DMS153 treated with DMSO at 0.1 percent for 48 hours (cell line): ENCODE measurements around the gene UFSP1.
"Not testable (repeated sequence)": the region's sequence is repeated elsewhere in the genome, so short reads cannot be mapped to it uniquely, and the experiment has no call there.

Experiments used
- DNase-seq: peaks from one replicate; lab custom pipeline; 2025; ENCODE audit not compliant: unreplicated experiment; lab: John Stamatoyannopoulos, UW

UFSP1 gene

DNA sequence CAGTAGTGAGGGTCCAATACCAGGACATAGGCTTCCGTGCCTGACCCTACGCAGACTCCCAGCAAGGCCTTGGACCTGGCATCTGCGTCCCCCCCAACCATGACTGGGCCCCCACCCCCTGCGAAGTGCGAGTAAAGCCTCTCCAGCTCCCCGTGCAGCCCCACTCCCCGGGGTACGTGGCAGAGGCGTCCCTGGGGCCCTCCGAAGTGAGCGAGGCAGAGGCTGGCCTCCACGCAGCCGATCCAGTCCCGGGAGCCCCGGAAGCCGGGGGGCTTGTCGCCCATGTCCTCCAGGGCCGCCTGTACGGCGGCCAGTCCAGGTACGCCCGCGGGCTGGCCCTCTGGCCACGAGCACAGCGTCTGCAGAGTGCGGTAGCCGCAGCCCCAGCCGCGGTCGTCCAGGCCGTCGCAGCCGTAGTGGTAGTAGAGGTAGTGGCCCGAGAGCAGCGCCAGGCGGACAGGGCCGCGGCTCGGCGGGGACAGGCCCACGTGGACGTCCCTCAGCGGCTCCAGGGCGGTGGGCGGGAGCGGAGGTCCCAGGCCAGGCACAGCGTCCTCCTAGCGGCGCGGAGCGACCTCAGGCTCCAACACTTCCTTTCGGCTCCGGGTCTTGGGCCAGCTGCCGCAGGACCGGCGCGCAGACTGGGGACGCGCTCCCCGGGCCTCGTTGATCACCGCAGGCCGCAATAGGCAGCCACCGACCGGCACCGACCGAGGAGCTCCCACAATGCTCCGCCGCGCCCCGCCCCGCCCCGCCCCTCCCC, at the start of gene UFSP1:
TSS of gene UFSP1 (minus strand) at position 728 of the 763 bp plus-strand sequence. CDS start at position 284, 444 bp downstream.
- no peak for DNase-seq

DNA sequence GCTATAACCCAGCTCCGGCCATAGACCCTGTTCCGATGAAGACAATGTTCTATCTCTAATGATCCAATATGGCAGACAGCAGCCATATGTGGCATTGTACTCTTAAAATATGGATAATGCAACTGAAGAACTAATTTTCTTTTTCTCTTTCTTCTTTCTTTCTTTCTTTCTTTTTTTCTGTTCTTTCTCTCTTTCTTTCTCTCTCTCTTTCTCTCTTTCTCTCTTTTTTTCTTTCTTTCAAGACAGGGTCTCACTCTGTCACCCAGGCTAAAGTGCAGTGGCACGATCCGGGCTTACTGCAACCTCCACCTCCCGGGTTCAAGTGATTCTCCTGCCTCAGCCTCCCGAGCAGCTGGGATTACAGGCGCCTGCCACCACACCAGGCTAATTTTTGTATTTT, 46.7 kb upstream of the UFSP1 start:
- DNase-seq, result not testable (repeated sequence)

DNA sequence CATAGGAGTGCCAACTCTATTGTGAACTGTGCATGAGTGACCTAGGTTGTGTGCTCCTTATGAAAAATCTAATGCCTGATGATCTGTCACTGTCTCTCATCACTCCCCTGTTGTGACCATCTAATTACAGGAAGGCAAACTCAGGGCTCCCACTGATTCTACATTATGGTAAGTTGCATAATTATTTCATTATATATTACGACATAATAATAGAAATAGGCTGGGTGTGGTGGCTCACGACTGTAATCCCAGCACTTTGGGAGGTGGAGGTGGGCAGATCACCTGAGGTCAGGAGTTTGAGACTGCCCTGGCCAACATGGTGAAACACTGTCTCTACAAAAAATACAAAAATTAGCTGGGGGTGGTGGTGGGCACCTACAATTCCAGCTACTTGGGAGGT, 45.9 kb upstream of the UFSP1 start:
- not testable (repeated sequence) for DNase-seq

DNA sequence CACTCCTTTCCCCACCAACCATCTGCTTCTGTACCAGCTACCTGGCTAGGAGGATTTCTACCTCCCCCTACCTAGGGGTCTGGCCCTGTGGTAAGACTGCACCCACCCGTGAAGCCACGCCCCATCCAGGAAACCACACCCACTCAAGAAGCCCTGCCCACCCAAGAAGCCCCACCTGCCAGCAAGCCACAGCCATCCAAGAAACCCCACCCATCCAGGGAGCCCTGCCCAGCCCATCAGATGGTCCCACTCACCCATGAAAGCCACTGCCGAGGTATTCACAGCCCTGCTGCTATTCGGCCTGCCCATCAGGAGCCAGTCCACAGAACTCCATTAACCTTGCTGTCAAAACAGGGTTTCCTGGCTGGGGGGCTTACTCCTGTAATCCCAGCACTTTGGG, 44.2 kb upstream of the UFSP1 start:
- no peak for DNase-seq

DNA sequence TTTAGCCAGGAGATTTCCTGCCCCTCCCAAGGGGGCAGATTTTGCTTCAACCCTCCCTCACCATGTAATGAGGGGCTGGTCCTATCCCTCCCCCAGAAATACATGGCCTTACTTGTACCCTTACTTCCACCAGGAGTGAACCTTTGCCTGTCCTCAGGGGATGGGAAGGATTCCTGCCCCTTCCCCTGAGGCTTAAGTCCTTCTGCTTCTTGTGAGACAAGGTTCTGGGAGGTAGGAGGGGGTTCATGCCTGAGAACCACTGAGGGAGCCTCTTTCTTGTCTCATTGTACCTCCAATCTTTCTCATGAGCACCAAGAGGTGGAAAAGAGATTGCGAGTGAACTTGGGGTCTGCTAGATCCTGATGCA, 40.3 kb upstream of the UFSP1 start:
- no peak for DNase-seq

DNA sequence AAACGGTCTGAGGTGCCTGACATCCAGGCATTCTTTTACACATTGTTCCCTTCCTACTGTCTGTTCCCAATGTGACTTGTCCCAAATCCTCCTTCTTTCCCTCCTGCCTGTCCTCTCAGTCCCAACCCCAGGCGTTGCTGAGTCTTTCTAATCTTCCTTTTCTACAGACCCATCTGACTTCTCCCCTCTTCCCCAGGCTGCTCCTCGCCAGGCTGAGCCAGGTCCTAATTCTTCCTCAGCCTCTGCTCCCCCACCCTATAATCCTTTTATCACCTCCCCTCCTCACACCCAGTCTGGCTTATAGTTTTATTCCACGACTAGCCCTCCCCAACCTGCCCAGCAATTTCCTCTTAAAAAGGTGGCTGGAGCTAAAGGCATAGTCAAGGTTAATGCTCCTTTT, 34.1 kb upstream of the UFSP1 start:
- DNase-seq, result not testable (repeated sequence)

DNA sequence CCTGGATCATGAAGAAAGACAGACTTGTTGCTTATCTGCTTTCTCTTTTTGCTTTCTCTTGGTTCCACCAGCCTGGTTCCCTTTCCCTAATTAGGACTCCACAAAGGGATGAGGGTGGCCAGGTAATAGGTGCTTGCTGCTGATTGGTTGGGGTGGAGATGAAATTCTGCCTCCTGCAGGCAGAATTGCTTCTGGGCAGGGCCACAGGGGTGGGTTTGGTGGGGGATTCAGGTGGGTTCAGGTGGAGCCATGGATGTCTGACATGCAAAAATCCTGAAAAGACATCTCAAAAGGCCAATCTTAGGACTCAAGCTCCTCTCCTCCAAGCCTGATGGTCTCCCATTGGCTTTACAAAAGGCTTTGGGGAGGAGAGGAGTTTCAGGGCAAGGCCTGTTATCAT, 31.5 kb upstream of the UFSP1 start:
- DNase-seq, result no peak

DNA sequence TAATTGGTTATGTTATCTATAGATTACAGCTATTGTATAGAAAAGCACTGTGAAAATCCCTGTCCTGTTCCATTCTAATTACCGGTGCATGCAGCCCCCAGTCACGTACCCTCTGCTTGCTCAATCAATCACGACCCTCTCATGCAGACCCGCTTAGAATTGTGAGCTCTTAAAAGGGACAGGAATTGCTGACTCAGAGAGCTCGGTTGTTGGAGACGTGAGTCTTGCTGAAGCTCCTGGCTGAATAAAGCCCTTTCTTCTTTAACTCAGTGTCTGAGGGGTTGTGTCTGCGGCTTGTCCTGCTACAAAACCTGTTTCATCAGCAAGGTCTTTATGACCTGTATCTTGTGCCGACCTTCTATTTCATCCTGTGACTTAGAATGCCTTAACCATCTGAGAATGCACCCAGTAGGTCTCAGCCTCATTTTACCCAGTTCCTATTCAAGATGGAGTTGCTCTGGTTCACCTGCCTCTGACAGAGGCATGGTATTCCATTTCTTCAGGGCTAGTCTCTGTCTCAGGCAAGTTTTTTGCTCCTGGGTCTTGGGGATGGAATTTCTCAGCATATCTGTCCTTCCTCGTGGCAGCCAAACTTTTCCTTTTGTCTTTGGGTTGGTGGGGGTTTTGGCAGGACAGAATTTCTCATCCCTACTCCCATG, 30.4 kb upstream of the UFSP1 start:
- not testable (repeated sequence) for DNase-seq

DNA sequence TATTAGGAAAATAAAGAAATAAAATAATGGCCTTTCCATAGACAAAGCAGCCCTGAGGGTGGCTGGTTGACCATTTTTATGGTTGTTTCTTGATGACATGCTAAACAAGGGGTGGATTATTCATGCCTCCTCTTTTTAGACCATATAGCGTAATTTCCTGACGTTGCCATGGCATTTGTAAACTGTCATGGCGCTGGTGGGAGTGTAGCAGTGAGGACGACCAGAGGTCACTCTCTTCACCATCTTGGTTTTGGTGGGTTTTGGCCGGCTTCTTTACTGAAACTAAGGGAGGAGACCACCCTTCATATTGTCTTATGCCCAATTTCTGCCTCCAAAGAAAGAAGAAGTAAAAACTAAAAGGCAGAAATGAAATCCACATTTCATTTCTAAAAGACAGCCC, 29.8 kb upstream of the UFSP1 start:
- DNase-seq, result not testable (repeated sequence)

DNA sequence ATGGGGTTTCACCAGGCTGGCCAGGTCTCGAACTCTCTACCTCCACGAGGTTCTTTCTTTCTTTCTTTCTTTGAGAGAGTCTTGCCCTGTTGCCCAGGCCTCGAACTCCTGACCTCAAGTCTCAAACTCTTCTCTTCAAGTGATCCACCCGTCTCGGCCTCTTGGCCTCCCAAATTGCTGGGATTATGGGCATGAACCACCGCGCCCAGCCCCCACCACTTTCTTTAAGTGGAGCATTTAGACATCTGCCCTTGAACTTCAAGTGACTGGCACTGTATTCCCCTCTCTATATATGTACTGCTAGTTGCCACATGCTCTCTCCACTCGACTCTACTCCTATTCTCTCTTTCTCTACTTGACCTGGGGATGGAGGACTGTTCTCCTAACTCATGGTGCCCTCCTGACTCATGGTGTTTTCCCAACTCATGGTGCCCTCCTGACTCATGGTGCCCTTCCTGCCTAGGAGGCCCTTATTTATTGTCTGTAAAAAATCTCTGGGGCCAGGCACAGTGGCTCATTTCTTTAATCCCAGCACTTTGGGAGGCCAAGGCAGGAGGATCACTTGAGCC, 25.4 kb upstream of the UFSP1 start:
- no peak for DNase-seq

DNA sequence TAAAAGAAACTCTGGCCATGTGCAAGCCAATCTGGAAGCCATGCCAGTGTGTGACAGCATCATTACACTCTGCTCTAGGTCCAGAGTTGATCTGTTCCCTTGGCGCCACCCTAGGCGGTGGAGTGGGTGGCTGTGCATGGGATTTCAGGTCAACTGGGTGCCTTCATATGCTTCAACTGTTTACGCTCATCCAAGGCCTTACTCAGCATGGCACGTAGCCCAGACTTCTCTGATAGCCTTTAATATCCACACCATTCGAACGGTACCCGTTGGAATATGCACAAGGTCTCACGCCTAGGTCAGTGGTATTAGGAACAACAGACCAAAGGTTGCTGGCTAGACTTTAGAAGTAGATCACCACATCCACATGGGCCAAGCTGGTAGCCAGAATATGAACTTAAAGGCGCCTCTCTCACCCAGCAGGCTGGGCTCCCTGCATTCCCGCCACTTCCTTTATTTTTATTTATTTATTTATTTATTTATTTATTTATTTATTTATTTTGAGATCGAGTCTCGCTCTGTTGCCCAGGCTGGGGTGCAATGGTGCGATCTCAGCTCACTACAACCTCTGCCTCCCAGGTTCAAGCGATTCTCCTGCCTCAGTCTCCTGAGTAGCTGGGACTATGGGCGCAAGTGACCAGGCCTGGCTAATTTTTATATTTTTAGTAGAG, 24.8 kb upstream of the UFSP1 start:
- no peak for DNase-seq

DNA sequence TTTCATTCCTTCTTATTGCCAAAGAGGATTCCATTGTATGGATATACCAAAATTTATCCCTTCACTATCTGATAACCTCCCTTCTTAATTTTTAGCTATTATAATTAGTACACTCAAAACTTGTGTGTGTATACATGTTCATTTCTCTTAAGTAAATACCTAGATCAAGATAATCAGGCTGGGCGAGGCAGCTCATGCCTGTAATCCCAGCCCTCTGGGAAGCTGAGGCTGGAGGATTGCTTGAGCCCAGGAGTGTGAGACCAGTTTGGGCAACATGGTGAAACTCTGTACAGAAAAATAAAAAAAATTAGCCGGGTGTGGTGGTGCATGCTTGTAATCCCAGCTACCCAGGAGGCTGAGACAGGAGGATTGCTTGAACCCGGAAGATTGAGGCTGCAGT, 22.0 kb upstream of the UFSP1 start:
- DNase-seq, result no peak

DNA sequence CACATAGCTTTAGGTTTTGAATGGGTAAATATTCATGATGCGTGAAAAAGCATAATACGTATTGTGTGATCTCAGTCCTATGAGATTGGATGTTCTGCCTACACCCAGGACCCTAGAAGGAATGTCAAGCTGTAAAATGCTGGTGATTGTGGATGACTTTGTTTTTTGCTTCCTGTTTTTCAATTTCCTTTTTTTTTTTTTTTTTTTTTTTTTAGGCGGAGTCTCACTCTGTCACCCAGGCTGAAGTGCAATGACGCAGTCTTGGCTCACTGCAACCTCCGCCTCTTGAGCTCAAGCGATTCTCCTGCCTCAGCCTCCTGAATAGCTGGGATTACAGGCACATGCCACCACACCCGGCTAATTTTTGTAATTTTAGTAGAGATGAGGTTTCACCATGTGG, 20.9 kb upstream of the UFSP1 start:
- not testable (repeated sequence) for DNase-seq

DNA sequence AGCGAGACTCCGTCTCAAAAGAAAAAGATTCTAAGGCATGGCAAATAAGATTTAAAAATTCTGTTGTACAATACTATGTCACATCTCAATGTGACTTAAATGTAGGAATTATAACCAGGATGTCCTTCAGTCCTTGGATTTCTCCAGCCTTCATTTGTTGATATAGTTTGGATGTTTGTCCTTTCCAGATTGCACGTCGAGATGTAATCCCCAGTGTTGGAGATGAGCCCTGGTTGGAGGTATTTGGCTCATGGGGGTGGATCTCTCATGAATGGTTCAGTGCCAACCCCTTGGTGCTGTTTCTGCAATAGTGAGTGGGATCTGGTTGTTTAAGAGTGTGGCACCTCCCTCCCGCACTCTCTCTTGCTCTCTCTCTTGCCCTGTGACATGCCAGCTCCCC, 19.0 kb upstream of the UFSP1 start:
- DNase-seq, result no peak

DNA sequence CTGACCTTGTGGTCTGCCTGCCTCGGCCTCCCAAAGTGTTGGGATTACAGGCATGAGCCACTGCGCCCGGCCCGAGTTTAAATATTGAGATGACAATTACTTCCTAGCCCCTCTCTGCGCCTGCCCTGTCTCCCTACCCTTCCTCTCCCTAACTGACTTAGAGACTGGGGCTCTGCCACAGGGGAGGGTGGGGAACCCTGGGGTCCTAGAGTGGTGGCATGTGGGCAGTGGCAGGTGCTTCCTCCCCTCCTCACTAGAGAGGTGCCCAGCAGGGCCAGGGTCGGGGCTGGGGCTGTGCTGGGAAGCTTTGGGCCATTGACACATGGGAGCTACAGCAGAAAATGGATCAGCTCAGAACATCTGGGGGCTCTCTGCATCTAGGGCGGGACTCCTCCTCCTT, 13.1 kb upstream of the UFSP1 start:
- no peak for DNase-seq

DNA sequence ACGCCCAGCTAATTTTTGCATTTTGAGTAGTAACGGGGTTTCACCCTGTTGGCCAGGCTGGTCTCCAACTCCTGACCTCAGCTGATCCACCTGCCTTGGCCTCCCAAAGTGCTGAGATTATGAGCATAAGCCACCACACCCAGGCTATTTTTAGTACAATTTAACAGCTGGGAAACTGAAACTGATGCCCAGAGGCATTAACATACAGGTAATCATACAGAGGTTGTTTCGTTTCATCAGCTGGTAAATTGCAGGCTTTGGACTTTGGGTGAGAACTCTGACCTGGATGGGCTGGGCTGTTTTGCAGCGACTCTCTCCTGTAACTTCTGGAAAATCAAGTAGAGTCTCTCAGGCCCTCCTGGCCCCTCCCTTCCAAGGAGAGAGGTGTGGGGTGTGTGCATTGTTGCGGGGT, 12.4 kb upstream of the UFSP1 start:
- no peak for DNase-seq

DNA sequence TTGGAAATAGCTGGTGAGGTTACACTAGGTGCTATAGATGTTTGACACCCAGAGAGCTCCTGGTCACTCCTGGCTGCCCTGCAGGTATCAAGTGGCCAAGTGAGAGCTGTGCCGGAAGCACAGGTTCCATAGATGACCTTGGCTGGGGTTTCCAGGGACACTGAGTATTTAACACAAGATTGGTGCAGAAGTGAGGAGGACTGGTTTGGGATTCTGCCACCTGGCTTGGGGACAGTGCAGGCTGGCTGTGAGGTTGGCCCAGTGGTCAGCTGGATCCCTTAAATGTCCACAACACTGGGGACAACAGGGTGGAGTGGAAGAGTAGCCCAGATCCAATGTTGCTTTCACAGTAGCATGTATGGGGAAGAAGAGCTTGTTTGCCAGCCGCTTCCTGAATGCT, 11.5 kb upstream of the UFSP1 start:
- no peak for DNase-seq

DNA sequence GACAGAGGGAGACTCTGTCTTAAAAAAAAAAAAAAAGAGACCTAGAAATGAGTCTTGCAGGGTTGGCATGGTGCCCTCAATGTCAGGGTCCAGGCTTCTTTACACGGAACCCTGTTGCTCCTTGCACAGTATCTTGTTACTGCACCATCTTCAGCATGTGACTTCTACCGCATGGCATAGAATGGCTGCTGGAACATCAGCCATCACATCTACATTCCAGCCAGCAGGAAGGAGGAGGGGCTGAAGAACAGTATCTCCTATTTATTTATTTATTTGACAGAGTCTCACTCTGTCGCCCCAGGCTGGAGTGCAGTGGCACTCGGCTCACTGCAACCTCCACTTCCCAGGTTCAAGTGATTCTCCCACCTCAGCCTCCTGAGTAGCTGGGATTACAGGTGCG, 9.9 kb upstream of the UFSP1 start:
- DNase-seq, result no peak

DNA sequence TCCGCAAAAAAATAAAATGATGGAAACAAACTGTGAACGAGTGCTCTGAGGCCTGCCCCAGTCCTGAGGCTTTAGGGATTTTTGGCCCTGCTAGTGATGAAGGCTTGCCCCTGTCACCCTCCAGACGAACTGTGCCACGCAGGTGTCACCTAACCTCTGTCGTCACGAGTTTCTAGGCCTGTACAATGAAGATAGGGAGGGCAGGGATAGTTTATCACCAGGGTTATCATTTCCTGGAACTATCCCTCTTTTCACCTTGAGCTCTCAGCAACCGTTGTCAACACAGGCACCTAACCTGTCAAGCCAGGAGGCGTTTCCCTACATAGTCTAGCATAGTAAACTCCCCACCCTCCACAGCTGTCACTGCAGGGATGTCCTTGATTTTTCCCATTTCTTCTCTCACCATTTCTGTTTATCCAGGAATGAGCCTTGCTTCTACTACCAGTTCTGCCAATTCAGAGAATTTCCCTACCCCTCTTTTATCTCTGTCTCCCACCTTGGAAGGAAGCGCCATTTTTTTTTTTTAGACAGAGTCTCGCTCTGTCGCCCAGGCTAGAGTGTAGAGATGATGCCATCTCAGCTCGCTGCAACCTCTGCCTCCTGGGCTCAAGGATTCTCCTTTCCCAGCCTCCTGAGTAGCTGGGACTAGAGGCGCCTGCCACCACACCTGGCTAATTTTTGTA, 8.4 kb upstream of the UFSP1 start:
- no peak for DNase-seq

DNA sequence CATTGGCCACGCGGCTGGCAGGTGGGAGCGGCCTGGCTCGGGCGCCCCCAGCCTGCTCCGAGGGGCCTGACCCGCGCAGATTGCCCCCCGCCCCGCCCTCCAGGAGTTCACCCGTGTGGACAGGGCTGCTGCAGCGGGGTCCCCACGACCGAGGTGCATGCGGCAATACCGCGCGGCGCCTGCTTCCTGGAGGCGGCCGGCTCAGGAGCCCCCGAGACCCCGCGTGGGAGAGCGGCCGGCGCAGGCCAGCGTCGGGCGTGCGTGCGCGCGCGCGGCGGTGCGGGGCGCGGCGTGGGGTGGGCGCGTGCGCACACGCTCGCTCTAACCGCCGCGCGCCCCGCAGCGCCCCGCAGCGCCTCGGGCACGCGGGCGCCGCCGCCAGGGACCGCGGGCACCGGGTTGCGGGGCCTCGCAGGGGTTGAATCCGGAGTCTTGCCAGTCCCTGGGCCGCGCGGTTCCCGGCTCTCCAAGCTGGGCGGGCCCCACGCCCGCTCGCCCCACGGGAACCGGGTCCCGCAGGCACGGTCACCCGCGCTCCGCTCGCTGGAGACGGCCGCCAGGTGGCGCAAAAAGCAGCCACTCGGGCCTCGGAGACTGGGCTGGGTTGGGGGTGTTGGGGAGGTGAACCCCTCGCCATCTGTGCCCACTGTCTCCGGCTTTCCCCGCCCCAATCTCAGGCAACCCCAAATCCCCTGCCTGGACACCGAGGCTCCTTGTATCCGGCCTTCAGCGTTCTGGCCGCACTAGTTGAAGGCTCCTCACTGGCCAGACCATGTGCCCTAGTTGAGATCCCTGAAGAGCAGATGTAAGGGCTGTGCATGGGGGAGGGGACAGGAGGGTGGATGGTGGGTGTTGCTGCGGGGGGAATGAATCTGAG, 7.5 kb upstream of the UFSP1 start:
- DNase-seq, result no peak
